Tibial nerve (tissue), 4 donors: ENCODE results near the gene SMARCAL1. TPM values are rescaled to one million over a fixed set of nuclear protein-coding genes. Genes with fewer than 3 reads are reported as not detected.

Experiments
- DNase-seq, 2 donors: peaks; one replicate each; pipeline ENCODE4 v3.0.0-alpha.2; 2019; ENCODE audit warnings: low spot score in 2 of 2
- H3K27ac ChIP-seq, 4 donors: fragments of 200-600 bp; sonication (generic) in 3 of 4; one replicate each; pipeline ENCODE4 v1.5.1; 2017 to 2019; ENCODE audit warnings: mild to moderate bottlenecking in 1 of 4
- H3K27me3 ChIP-seq, 2 donors: fragments of 200-600 bp; sonication (generic) in 1 of 2; one replicate each; pipeline versions ENCODE4 v1.5.1 to v1.6.0; 2017 to 2019
- H3K36me3 ChIP-seq, 3 donors: fragments of 200-600 bp; sonication (generic); one replicate each; pipeline ENCODE4 v1.5.1; 2018 to 2019
- H3K4me1 ChIP-seq, 4 donors: fragments of 200-600 bp; sonication (generic) in 3 of 4; one replicate each; pipeline ENCODE4 v1.5.1; 2017 to 2019
- H3K4me3 ChIP-seq, 4 donors: fragments of 200-600 bp; sonication (generic) in 3 of 4; one replicate each; pipeline ENCODE4 v1.5.1; 2017 to 2019; ENCODE audit warnings: mild to moderate bottlenecking in 1 of 4, moderate library complexity in 1 of 4
- H3K9me3 ChIP-seq, 4 donors: fragments of 200-600 bp; sonication (generic) in 3 of 4; one replicate each; pipeline ENCODE4 v1.5.1; 2017 to 2019
- CTCF ChIP-seq, 5 experiments: fragments of 200-600 bp in 3 of 5; fragments of 450-650 bp in 2 of 5; sonication (generic) in 3 of 5; IDR thresholded peaks; one replicate each; pipeline ENCODE4 v1.5.1; 2016 to 2019; ENCODE audit warnings: antibody characterized with exemption in 5 of 5, mild to moderate bottlenecking in 3 of 5, moderate library complexity in 2 of 5
- EP300 ChIP-seq, 2 donors: sonication (generic); formaldehyde crosslinking; IDR thresholded peaks; one replicate each; pipeline ENCODE4 v1.6.1; 2017; ENCODE audit warnings: antibody characterized with exemption in 2 of 2, mild to moderate bottlenecking in 1 of 2
- POLR2A ChIP-seq, 2 donors: fragments of 450-650 bp; IDR thresholded peaks; one replicate each; pipeline ENCODE4 v1.6.1; 2017; ENCODE audit warnings: antibody characterized with exemption in 2 of 2, mild to moderate bottlenecking in 2 of 2, moderate library complexity in 2 of 2
- WGBS, 2 donors: methylation state at CpG; one replicate each; pipeline ENCODE4 v1.1.5; 2018; 5-methylcytosine and 5-hydroxymethylcytosine counted together
- total RNA-seq, 4 donors: library from RNA; depleted of rRNA; stranded (reverse); fragments of >200 nt; gene quantifications; one replicate each; pipeline ENCODE4 v1.1.0, GENCODE V29; 2016

The SMARCAL1 gene
- total RNA-seq, 4 donors from 2014 or later, result 11.7 to 35.5 (median 27.5) TPM

DNA sequence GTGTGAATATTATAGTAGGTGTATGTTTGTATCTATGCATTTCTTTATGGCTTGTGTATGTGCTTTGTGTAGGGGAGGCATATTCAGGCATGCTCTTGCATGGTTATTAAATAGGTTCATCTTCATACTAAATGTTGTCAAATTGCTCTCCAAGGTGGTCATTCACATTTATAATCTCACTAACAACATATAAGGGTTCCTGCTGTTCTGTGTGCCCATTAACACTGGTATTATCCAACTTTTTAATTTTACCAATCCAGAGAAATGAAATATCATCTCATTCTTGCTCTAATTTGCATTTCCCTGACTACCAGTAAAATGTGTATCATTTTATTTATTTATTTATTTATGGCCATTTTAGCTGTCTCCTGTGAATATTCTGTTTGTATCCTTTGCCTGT, 57.4 kb downstream of the SMARCAL1 start:
- no peaks in the 10 kb centered on the region for H3K9me3 ChIP-seq
- no peak for TF ChIP-seq EP300 (IDR thresholded peaks at IDR 0.05)
- DNase-seq, result no peak
- H3K27me3 ChIP-seq, result no peaks in the 10 kb centered on the region
- peaks cover 0 to 72% (median 0%) of the 10 kb centered on the region in 3 donors for H3K36me3 ChIP-seq
- H3K4me1 ChIP-seq, result no peaks in the 10 kb centered on the region
- H3K27ac ChIP-seq, result no peak overlapping the region
- no peak overlapping the region for H3K4me3 ChIP-seq

DNA sequence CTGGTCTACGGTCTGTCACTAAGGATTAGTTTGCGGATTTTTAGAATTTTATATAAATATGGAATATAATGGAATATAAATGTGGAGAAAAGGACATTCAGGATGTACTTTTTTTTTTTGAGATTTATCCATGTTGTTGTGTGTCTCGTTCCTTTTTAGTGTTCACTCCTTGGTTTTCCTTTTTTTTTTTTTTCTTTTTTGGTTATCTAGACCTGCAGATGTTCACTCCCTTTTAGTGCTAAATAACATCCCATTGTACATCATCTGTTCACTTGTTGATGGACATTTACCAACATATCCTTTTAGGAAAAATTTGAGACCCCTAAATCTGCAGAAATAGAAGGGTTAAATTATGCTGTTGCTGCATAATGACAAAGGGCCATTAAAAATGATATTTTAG, 60.9 kb downstream of the SMARCAL1 start:
- Histone ChIP-seq H3K27me3 (no peaks in the 10 kb centered on the region), H3K27ac (no peak overlapping the region), H3K4me1 (peaks cover 0 to 12% (median 0%) of the 10 kb centered on the region in 4 donors), H3K4me3 (no peak overlapping the region), H3K36me3 (peaks cover 0 to 69% (median 0%) of the 10 kb centered on the region in 3 donors), H3K9me3 (no peaks in the 10 kb centered on the region)
- DNase-seq, result no peak
- TF ChIP-seq POLR2A (IDR thresholded peaks at IDR 0.05) (no peak), EP300 (IDR thresholded peaks at IDR 0.05) (no peak)
- 82 to 92% methylated on average over 3 of the region's 3 CpGs for WGBS, 2 donors

DNA sequence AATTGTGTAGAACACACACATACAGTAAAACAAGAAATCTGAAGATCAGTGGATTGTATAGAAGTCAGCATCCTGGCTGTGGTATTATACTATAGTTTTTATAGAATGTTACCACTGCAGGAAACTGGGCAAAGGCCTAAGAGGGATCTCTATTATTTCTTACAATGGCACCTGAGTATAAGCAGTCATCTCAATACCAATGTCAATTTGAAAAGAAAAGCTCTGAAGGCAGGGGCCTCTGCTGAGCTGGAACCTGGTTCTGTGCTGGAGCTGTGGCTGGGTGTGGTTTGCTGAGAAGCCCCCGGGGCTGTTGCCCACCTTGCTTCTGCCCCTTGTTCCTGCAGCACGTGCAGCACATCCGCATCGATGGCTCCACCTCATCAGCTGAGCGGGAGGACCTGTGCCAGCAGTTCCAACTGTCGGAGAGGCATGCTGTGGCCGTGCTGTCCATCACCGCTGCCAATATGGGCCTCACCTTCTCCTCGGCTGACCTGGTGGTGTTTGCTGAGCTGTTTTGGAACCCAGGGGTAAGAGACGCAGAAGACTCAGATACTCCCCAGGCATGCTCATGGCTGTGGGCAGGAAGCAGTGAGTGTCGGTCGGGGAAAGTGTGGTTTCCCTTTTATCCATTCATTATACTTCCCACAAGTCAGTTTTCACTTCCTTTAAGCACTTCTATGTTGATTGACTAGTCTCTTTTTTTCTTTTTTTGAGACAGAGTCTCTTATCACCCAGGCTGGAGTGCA, 62.8 kb downstream of the SMARCAL1 start:
- Histone ChIP-seq H3K9me3 (no peaks in the 10 kb centered on the region), H3K27ac (no peak overlapping the region), H3K27me3 (no peaks in the 10 kb centered on the region), H3K36me3 (peaks cover 0 to 70% (median 0%) of the 10 kb centered on the region in 3 donors), H3K4me3 (no peak overlapping the region), H3K4me1 (peaks cover 0 to 24% (median 2%) of the 10 kb centered on the region in 4 donors)
- TF ChIP-seq POLR2A (IDR thresholded peaks at IDR 0.05), result no peak
- TF ChIP-seq CTCF (IDR thresholded peaks at IDR 0.05), result no peak
- no peak for TF ChIP-seq EP300 (IDR thresholded peaks at IDR 0.05)
- WGBS, 2 donors, result 88 to 93% methylated on average over 12 of the region's 12 CpGs
- DNase-seq, result no peak

GRCh38 chr2:216475767-216476166, 63.5 kb downstream of the SMARCAL1 start:
- DNase-seq, result no peak
- H3K36me3 ChIP-seq, result peaks cover 0 to 71% (median 0%) of the 10 kb centered on the region in 3 donors
- no peak overlapping the region for H3K4me3 ChIP-seq
- no peak overlapping the region for H3K27ac ChIP-seq
- 85 to 90% methylated on average over 6 of the region's 6 CpGs for WGBS, 2 donors
- H3K27me3 ChIP-seq, result no peaks in the 10 kb centered on the region
- H3K9me3 ChIP-seq, result no peaks in the 10 kb centered on the region
- TF ChIP-seq POLR2A (IDR thresholded peaks at IDR 0.05) (no peak), CTCF (IDR thresholded peaks at IDR 0.05) (no peak), EP300 (IDR thresholded peaks at IDR 0.05) (no peak)
- H3K4me1 ChIP-seq, result peaks cover 0 to 24% (median 2%) of the 10 kb centered on the region in 4 donors

- Histone ChIP-seq H3K27me3 (no peaks in the 10 kb centered on the region), H3K4me3 (no peak overlapping the region), H3K27ac (peak overlapping the region in 2 of 4 donors; percentile 79 to 86), H3K4me1 (peaks cover 0 to 24% (median 2%) of the 10 kb centered on the region in 4 donors), H3K36me3 (peaks cover 0 to 75% (median 0%) of the 10 kb centered on the region in 3 donors), H3K9me3 (no peaks in the 10 kb centered on the region)
- TF ChIP-seq POLR2A (IDR thresholded peaks at IDR 0.05) (no peak), CTCF (IDR thresholded peaks at IDR 0.05) (no peak), EP300 (IDR thresholded peaks at IDR 0.05) (no peak)
- DNase-seq, result no peak
- 63 to 86% methylated on average over 2 of the region's 2 CpGs for WGBS, 2 donors
Observed at GRCh38 chr2:216477283-216478035, 65.2 kb downstream of the SMARCAL1 start.

GRCh38 chr2:216478151-216478550, 65.9 kb downstream of the SMARCAL1 start:
- TF ChIP-seq CTCF (IDR thresholded peaks at IDR 0.05) (no peak), EP300 (IDR thresholded peaks at IDR 0.05) (peak in 1 of 2 donors; percentile 66)
- H3K27ac ChIP-seq, result peak overlapping the region; percentile 31 to 87 (median 69)
- no peaks in the 10 kb centered on the region for H3K9me3 ChIP-seq
- WGBS, 2 donors, result 40 to 68% methylated on average over 2 to 3 of the region's 3 CpGs
- no peak overlapping the region for H3K4me3 ChIP-seq
- no peak for DNase-seq
- peaks cover 0 to 82% (median 0%) of the 10 kb centered on the region in 3 donors for H3K36me3 ChIP-seq
- H3K27me3 ChIP-seq, result no peaks in the 10 kb centered on the region
- H3K4me1 ChIP-seq, result peaks cover 0 to 24% (median 2%) of the 10 kb centered on the region in 4 donors
